SK-N-MC (cell line): ENCODE data around the gene NRXN3.

Experiments
- DNase-seq: peaks from one replicate; pipeline ENCODE4 v3.0.0-alpha.2; 2011; ENCODE audit warnings: low read depth, low spot score
- H3K27ac ChIP-seq: fragments of 200-600 bp; sonication (generic); 2 replicates; pipeline ENCODE4 v1.5.1; 2016; ENCODE audit warnings: mixed run types
- H3K36me3 ChIP-seq: fragments of 200-600 bp; sonication (generic); 2 replicates; pipeline ENCODE4 v1.6.1; 2017; ENCODE audit warnings: antibody characterized with exemption, low read length, mixed read lengths; ENCODE audit not compliant: insufficient read depth
- H3K4me3 ChIP-seq: fragments of 200-600 bp; sonication (generic); 2 replicates; pipeline ENCODE4 v1.5.1; 2016
- H3K9ac ChIP-seq: fragments of 200-600 bp; sonication (generic); 2 replicates; pipeline ENCODE4 v1.8.0; 2017; ENCODE audit warnings: mixed run types, mixed read lengths; ENCODE audit not compliant: insufficient read length
- H3K9me3 ChIP-seq: fragments of 200-600 bp; sonication (generic); 2 replicates; pipeline ENCODE4 v1.6.1; 2017; ENCODE audit warnings: low read depth, mild to moderate bottlenecking, antibody characterized with exemption, low read length, moderate library complexity, mixed read lengths
- EZH2 ChIP-seq: fragments of 200-600 bp; sonication (generic); IDR thresholded peaks from one replicate; pipeline ENCODE4 v1.6.1; 2017; ENCODE audit warnings: antibody characterized with exemption
- FOXP2 ChIP-seq: optimal IDR thresholded peaks from 2 replicates; pipeline ENCODE3; 2011; ENCODE audit warnings: mild to moderate bottlenecking, moderate library complexity; ENCODE audit not compliant: insufficient read depth; ENCODE audit errors: extremely low read length, control extremely low read depth
- POLR2AphosphoS5 ChIP-seq: IDR thresholded peaks from 2 replicates; pipeline ENCODE4 v1.6.1; 2012; ENCODE audit warnings: mild to moderate bottlenecking, low read depth, low read length, borderline replicate concordance

NRXN3 gene

DNA sequence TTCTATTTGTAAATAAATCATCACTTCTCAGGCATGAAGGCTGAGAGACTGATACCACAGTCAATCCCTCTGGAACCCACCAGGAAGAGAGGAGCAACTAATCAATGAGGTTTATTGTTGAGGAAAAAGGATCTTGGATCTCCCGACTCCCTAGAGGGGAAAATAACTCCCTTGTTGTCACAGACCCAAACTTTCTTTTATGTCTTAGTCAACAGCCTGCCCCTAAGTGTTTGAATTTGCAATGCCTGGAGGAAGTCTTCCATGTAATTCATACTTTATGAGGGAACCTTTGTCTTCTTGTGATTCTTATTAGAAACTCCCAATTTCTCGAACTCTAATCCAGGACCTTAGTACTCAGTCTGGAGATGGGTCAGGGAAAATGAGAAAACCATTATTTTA is 1235.3 kb downstream of the NRXN3 start:
- no peaks in the 10 kb centered on the region for H3K9me3 ChIP-seq
- no peak overlapping the region for H3K9ac ChIP-seq
- H3K27ac ChIP-seq = no peak overlapping the region
- H3K4me3 ChIP-seq = no peak overlapping the region
- H3K36me3 ChIP-seq = no peaks in the 10 kb centered on the region
- no peak for DNase-seq
- TF ChIP-seq FOXP2 = no peak
- no peak for TF ChIP-seq POLR2AphosphoS5
- no peak for TF ChIP-seq EZH2

DNA sequence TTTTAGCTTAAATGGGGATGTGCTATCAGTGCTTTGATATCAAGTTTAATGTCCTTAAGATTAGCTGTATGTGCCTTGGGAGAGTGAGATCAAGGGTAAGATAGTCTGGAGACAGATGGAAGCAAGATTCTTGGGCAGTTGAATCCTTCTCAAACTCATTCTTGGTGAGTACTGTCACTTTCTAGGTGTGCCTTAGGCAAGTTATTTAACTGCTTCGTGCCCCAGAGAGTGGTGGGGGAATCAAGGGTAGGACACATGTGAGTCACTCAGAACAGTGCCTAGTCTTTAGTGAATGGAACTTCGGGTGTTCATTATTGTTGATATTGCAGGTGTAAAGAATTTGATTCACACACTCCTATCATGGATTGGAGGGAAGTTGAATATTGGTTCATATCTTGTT is 1237.4 kb downstream of the NRXN3 start:
- DNase-seq = no peak
- TF ChIP-seq EZH2 = no peak
- TF ChIP-seq FOXP2 = no peak
- no peak for TF ChIP-seq POLR2AphosphoS5
- Histone ChIP-seq H3K27ac (no peak overlapping the region), H3K4me3 (no peak overlapping the region), H3K36me3 (no peaks in the 10 kb centered on the region), H3K9me3 (no peaks in the 10 kb centered on the region), H3K9ac (no peak overlapping the region)

DNA sequence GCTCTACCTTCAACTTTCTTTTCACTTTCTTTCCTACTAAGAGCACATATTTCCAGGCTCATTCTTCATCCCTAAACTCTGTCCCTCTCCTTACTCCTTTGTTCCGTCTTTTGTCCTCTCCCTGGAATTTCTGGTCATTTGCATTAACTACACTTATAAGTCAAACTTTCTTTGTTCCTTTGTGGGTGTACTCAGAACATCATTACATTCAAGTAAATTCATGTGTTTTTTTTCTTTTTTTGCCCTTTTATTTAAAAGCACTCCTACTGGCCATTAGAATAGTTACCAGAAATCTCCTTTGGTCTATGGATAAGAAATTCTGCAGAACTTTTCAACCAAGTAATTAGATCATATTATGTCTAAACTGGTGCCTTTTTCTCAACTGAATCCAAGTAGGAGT is 1238.5 kb downstream of the NRXN3 start:
- no peak overlapping the region for H3K9ac ChIP-seq
- TF ChIP-seq POLR2AphosphoS5 = no peak
- TF ChIP-seq EZH2 = no peak
- no peak for TF ChIP-seq FOXP2
- H3K4me3 ChIP-seq = no peak overlapping the region
- no peaks in the 10 kb centered on the region for H3K9me3 ChIP-seq
- no peak overlapping the region for H3K27ac ChIP-seq
- DNase-seq = no peak
- H3K36me3 ChIP-seq = no peaks in the 10 kb centered on the region

DNA sequence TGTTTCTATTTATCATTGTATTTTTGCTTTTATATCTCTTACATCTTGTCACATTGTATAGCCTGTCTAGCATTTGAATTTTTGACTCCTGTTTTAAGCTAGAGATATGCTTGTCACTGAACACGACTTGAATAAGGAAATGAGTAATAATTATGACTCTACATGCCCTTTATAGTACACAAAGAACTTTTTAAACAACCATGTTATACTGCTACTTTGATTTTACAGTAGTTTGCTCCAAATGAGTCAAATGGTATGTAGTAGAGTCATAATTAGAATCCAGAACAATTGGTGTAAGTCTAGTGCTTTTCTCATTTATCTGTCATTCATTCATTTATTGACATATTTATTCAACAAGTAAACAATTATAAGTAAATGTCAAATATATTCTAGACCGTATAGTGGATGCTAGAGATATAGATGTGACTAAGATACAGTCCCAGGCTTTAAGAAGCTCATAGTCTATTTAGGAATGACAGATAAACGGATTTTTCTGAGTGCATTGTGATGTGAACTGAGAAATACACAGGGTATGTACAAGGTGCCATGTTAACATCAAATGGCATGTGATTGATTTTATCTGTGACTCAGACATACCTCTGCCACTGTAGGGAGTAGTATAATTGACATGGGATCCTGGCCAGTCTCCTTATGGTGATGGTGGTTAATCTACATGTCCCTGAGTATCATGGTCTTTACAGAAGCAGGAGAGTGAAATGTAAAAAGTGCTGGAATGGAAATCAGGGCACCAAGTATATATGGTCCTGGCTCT is 1241.4 kb downstream of the NRXN3 start:
- Histone ChIP-seq H3K36me3 (no peaks in the 10 kb centered on the region), H3K9me3 (no peaks in the 10 kb centered on the region), H3K4me3 (no peak overlapping the region), H3K27ac (no peak overlapping the region), H3K9ac (no peak overlapping the region)
- no peak for DNase-seq
- TF ChIP-seq EZH2 (no peak), POLR2AphosphoS5 (no peak), FOXP2 (no peak)

DNA sequence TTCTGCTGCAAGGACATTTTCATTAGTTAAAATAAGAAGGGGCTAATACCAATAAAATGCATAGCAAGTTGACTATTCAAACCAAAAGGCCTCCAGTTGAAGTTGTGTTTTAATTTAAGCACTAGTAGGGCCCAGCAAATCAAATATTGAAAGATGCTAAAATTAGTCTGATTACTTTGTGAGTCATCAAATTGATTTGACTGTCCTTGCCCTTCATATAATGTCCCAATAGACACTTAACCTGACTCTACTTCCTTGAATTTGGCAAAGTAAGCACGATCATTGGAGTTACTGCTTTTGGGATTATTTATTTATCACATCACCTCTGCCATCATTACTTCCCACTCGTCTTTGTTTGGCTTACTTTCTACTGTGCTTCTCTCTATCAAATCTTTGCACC is 1242.6 kb downstream of the NRXN3 start:
- no peak overlapping the region for H3K27ac ChIP-seq
- DNase-seq = no peak
- no peaks in the 10 kb centered on the region for H3K36me3 ChIP-seq
- no peak overlapping the region for H3K4me3 ChIP-seq
- TF ChIP-seq POLR2AphosphoS5 (no peak), EZH2 (no peak), FOXP2 (no peak)
- no peak overlapping the region for H3K9ac ChIP-seq
- no peaks in the 10 kb centered on the region for H3K9me3 ChIP-seq

DNA sequence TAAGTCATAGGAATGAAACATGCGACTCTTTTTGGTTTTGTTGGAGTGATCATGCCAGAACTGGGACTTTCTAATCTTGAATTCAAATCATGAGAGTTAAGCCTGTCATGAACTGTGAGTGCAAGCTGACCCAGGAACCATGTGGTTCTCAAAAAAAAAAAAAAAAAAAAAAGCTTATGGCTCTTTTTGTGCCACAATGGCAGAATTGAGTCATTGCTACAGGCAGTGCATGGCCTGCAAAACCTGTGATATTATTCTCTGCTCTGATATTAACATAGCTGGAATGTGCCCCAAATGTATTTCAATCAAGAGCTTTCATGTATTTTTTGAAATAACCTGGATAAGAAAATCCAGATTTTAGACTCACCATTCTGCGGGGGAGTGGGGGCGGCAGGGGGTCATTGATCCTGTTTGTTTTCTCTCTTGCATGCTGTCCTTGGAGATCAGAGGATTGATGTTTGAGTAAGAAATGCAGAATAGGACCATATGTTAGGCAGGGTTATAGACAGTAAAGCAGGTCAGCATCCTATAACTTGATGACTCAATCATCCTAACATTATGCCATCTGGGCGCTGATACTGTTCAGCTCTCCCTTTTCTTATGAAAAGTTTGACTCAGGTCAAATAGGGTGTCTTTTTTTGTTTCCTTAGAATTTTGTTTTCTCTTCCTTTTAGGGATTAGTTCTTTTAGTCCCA is 1243.7 kb downstream of the NRXN3 start:
- no peak for DNase-seq
- Histone ChIP-seq H3K9ac (no peak overlapping the region), H3K36me3 (no peaks in the 10 kb centered on the region), H3K9me3 (no peaks in the 10 kb centered on the region), H3K4me3 (no peak overlapping the region), H3K27ac (no peak overlapping the region)
- no peak for TF ChIP-seq EZH2
- no peak for TF ChIP-seq FOXP2
- TF ChIP-seq POLR2AphosphoS5 = no peak

DNA sequence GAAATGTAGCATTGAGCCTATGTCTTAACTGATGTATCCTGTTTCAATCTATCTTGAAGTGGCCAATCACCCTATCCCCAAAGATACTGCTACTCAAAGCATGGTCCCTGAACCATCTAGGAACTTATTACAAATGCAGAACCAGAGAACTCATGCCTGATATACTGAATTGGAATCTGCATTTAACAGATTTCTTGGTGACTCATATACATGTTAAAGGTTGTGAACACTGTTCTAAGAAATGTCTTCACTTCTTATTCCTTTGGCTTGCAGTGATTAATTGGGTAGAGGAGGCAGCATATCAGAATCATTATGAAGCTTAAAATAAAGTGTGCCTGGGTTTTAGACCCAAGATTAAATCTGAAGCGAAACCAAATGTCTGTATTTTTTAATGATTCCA is 1245.6 kb downstream of the NRXN3 start:
- no peaks in the 10 kb centered on the region for H3K36me3 ChIP-seq
- DNase-seq = no peak
- no peak overlapping the region for H3K9ac ChIP-seq
- H3K27ac ChIP-seq = no peak overlapping the region
- TF ChIP-seq EZH2 = no peak
- no peak for TF ChIP-seq FOXP2
- no peak for TF ChIP-seq POLR2AphosphoS5
- H3K4me3 ChIP-seq = no peak overlapping the region
- no peaks in the 10 kb centered on the region for H3K9me3 ChIP-seq

DNA sequence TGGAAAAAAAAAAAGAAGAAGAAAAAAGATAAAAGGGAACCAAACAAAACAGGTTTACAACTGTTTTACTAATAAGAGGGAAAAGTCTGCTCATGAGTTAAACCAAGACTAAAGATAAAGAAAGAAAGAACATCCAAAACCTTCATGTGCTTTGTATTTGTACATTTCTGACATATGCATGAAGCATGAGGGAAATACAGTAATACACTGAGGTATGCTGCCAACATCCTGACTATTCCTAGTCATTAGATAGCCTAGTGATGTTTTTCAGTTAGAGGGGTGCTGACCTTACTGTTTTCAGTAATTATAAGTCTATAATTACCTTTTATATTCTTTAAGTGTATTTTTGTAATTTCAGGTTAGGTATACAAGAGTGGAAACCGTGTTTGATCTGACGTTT is 1247.8 kb downstream of the NRXN3 start:
- H3K4me3 ChIP-seq = no peak overlapping the region
- no peak for DNase-seq
- H3K36me3 ChIP-seq = no peaks in the 10 kb centered on the region
- H3K27ac ChIP-seq = no peak overlapping the region
- H3K9me3 ChIP-seq = no peaks in the 10 kb centered on the region
- no peak overlapping the region for H3K9ac ChIP-seq
- TF ChIP-seq EZH2 = no peak
- no peak for TF ChIP-seq POLR2AphosphoS5
